ENCODE measurements around the gene GCLC.
A peak's percentile ranks its signal among the peaks of the same experiment; 100 is the strongest.
"Not testable (repeated sequence)": the region's sequence is repeated elsewhere in the genome, so short reads cannot be mapped to it uniquely, and the experiment has no call there.

GCLC gene

DNA sequence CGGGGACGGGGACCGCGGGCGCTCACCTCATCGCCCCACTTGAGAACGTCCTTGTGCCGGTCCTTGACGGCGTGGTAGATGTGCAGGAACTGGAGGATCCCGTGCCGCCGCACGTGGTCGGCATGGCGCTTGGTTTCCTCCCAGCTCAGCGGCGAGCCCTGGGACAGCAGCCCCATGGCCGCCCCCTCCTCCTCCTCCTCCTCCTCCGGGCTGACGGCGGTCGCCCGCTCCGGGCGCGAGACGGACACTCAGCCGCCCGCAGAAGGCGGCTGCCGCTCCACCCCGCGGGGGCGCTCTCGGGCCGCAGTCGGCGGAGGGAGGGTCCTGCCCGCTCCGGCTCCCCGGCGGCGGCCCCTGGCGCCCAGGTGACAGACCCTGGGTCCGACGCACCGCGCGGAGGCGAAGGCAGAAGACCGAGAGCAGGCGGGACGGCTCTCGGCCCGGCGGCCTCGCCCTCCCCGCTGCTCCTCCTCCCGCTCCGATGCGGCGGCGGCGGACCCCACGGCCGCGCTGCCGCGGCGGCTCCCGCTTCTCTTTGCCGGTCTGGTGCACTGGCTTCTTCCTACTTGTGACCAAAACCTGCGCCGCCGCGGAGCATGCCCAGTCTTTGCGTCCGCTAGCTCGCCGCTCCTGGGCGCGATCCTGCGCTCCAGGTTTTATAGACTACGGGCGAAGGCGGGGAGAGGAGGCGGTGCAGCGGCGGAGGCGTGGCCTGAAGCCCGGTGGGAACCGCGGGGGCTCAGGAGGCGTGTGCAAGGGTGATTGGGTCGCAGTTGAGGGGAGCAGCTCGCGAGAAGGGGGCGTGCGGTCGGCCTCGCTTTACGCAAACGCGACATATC lies at the start of gene GCLC:
Gene GCLC, minus strand, starts transcription at position 632 of the 839 bp plus-strand sequence. Its CDS starts 456 bp downstream, at position 176.
- peak; percentile 88 for DNase-seq (ENCODE audit: low read depth)

GRCh38 chr6:53594596-53594995 lies 49.7 kb upstream of the GCLC start:
- DNase-seq (ENCODE audit: low read depth): no peak

GRCh38 chr6:53593001-53593488 lies 48.1 kb upstream of the GCLC start:
- no peak for DNase-seq (ENCODE audit: low read depth)

DNA sequence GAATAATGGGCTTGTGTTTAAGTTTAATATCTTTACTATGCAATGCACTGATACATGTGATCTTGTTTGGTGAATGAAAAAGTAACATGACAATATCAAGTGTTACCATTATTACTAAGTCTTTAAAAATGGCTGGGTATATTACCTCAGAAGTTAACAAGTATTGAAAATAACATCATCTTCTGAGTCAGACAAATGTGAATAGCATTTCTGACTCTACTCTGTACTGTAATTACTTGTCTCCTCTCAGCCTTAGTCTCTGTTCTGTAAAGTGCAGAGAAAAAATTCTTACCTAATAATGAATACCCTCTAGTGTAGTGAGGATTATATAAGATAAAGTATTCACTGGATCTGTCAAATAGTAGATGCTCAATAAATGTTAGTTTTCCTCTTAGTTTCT lies 47.0 kb upstream of the GCLC start:
- no peak for DNase-seq (ENCODE audit: low read depth)

DNA sequence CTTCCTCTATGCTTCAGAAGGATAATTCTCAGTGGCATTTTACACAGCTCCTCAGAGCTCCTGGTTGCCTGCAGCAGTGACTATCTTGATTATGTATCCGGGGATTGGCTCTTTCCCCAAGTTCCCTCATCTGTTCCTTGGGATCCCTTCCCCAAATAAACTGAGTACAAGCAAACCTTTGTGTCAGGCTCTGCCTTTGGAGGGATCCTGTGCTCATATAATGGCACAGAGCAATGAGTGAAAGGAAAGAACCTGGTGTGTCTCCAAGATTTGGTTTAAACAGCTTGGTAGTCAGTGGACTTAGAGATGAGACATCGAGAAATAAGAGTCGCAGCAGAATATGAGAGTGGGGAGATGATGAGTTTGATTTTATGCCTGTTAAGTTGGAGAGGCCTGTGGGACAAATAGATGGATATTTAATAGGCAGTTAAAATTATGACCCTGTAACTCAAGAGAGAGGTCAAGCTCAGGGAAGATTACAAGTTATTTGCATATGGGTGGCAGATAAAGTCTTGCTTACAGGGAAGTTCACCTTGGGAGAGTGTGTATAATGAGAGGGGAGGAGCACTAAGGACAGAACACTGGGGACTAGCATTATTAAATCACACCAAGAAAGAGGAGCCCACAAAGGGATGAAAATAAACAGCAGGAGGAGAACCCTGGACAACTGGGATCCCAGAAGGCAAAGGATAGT lies 44.1 kb upstream of the GCLC start:
- DNase-seq (ENCODE audit: low read depth): no peak

GRCh38 chr6:53587291-53587690 lies 42.4 kb upstream of the GCLC start:
- no peak for DNase-seq (ENCODE audit: low read depth)

GRCh38 chr6:53585208-53585900 lies 40.5 kb upstream of the GCLC start:
- DNase-seq (ENCODE audit: low read depth): no peak

- DNase-seq (ENCODE audit: low read depth): no peak
Observed at GRCh38 chr6:53584726-53585125, 39.8 kb upstream of the GCLC start.

DNA sequence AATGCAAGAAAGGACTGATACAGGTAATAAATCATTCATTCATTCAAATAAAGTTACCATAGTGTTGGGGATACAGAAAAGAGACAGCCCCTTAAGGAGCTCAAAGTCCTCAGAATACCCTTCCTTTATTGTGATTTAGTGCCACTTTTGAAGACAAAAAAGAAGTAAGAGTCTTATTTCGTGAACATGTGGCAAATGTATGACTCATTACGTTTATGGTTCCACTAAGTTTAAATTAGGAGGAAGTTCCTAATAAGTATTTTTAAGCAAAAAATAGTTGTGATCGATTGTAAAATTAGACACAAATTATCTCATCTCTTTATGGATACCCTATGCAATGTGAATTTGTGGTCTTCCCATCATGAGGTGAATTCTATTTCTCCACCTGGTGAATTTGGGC lies 38.5 kb upstream of the GCLC start:
- no peak for DNase-seq (ENCODE audit: low read depth)

- DNase-seq (ENCODE audit: low read depth): no peak
Observed at GRCh38 chr6:53582963-53583362, 38.1 kb upstream of the GCLC start.

- DNase-seq (ENCODE audit: low read depth): no peak
Observed at GRCh38 chr6:53581856-53582255, 37.0 kb upstream of the GCLC start.

- no peak for DNase-seq (ENCODE audit: low read depth)
Observed at GRCh38 chr6:53581173-53581773, 36.4 kb upstream of the GCLC start.

GRCh38 chr6:53579338-53579737 lies 34.4 kb upstream of the GCLC start:
- DNase-seq (ENCODE audit: low read depth): no peak

DNA sequence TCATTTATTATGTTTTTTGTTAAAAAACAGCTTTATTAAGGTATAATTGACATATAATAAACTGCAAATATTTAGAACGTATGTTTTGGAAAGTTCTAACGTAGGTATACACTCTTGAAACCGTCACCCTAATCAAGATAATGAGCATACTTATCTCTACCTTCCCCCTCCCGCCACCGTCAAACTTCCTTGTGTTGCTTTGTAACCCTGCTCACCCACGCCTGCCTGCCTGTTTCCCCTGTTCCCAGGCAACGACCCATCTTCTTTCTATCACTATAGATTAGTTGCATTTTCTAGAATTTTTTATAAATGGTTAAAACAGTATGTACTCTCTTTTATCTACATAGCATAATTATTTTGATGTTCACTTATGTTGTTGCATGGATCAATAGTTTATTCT lies 33.5 kb upstream of the GCLC start:
- no peak for DNase-seq (ENCODE audit: low read depth)

DNA sequence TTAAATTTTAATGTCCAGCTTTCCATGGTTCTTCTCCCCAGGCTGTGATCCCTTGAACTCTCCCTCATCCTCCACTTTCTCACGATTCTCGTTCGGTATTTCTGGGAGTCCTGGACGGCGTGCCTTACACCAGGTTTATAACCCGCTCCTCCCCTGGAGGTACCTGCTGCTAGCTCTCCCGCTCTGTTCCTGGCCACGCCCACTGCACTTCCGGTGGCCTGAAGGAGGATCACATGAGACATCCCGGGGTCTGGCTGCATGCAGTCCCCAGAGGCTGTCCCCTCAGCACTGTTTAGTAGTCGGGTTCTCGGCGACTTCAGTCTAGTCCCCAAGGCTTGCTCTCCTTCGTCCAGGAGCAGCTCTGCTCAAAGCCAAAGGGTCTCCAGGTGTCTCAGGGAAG lies 28.4 kb upstream of the GCLC start:
- DNase-seq (ENCODE audit: low read depth): no peak

DNA sequence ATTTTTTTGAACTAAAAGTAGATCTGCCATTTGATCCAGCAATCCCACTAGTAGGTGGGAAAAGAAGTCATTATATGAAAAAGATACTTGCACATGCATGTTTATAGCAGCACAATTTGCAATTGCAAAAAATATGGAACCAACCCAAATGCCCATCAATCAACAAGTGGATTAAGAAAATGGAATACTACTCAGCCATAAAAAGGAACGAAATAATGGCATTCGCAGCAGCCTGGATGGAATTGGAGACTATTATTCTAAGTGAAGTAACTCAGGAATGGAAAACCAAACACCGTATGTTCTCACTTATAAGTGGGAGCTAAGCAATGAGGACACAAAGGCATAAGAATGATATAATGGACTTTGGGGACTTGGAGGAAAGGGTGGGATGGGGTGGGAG lies 27.5 kb upstream of the GCLC start:
- DNase-seq (ENCODE audit: low read depth): not testable (repeated sequence)

GRCh38 chr6:53568776-53569616 lies 24.1 kb upstream of the GCLC start:
- no peak for DNase-seq (ENCODE audit: low read depth)

- DNase-seq (ENCODE audit: low read depth): no peak
Observed at GRCh38 chr6:53567701-53568100, 22.8 kb upstream of the GCLC start.

- DNase-seq (ENCODE audit: low read depth): no peak
Observed at GRCh38 chr6:53566755-53567154, 21.9 kb upstream of the GCLC start.

- DNase-seq (ENCODE audit: low read depth): no peak
Observed at GRCh38 chr6:53565886-53566285, 21.0 kb upstream of the GCLC start.

- DNase-seq (ENCODE audit: low read depth): no peak
Observed at GRCh38 chr6:53564401-53565065, 19.6 kb upstream of the GCLC start.
